Fibroblast of the aortic adventitia (primary cell): ENCODE measurements around the gene MAD1L1. TPM values are rescaled to one million over a fixed set of nuclear protein-coding genes. Genes with fewer than 3 reads are reported as not detected.

Source experiments
- DNase-seq: peaks from one replicate; pipeline ENCODE4 v3.0.0-alpha.2; 2010; ENCODE audit warnings: low read depth
- H3K4me3 ChIP-seq: 2 replicates; pipeline ENCODE4 v1.5.1; 2011; ENCODE audit warnings: low read depth, mild to moderate bottlenecking, control low read depth, low read length, moderate library complexity
- CTCF ChIP-seq: IDR thresholded peaks from 2 replicates; pipeline ENCODE4 v1.5.1; 2011; ENCODE audit warnings: mild to moderate bottlenecking, low read length, control low read depth, inconsistent platforms; ENCODE audit not compliant: insufficient read depth
- total RNA-seq: library from RNA; depleted of rRNA; stranded (reverse); fragments of >200 nt; gene quantifications from 2 replicates; pipeline ENCODE4 v1.2.3, GENCODE V29; 2012; ENCODE audit warnings: low replicate concordance

Gene MAD1L1
- total RNA-seq, 1 donor, result 22.9 TPM

GRCh38 chr7:1954366-1955004 is 278.3 kb downstream of the MAD1L1 start:
- TF ChIP-seq CTCF, result no peak
- no peak for DNase-seq
- H3K4me3 ChIP-seq, result no peak overlapping the region

DNA sequence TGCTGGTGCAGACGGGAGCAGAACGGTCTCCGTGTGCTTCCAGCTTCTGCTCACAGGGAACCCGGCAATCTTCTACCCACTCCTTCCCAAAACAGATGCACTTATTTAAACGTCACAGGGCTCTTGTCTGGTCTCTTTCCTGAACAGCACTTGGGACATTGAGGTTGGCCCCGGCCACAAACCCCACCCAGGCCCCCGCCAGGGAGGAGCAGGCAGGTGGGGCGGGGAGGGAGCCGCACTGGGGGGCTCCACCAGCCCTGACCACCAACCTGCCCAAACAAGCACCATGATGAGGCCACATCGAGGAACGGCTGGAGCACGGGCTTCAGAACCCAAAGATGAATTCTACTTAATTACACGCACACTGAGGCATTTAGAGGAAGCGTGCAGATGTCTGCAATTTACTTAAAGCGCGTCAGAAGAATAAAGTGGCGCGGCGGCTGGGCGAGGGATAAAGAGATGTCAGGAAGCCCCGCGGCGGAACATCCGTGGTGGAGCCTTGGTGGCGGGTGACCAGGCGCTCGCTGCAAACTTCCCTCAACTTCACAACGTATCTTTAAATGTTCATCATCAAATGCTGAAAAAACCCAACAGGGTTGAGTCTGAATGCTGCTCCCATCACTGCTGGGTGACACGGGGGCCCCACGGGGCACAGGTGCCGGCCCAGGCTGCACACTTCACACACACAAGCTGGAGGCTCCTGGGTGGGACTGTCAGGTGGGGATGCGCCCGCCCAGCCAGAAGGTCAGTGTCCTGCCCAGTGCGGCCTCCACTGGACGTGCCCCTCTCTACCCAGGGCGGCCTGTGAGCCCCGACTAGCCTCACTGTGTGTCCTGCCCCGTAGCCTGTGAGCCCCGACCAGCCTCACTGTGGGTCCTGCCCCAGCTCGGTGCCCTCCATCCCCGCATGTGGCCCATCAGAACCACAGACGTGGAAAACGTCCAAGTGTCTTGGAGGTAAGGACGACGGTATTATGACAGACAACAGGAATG is 279.2 kb downstream of the MAD1L1 start:
- no peak for TF ChIP-seq CTCF
- H3K4me3 ChIP-seq, result no peak overlapping the region
- no peak for DNase-seq

GRCh38 chr7:1952781-1953180 is 280.0 kb downstream of the MAD1L1 start:
- no peak for DNase-seq
- H3K4me3 ChIP-seq, result no peak overlapping the region
- no peak for TF ChIP-seq CTCF

DNA sequence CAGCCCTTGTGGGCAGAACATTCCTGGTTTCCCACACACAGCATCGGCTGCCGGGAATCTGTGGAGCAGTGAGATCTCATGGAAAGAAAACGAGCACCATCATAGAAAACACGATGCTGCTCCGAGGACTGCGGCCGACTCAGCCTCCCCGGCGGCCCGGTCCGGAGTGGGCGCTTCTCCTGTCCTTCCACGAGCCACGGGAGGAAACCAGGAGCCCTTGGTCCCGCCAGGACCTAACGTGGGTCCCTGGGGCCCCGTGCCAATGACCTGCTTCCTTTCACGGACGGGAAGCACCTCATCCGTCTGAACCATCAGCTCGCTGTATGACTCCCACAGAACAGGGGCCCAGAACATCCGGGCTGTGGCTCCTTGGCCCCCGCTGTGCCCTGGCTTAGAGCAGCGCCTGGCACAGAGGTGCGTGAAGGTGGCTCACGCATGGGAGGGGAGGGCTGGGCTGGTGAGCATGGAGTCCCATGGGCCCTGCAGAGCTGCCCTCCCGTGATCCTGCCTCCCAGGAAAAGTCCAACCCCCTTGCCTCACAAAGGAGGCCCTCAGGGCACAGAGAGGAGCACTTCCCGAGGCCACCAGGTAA is 280.5 kb downstream of the MAD1L1 start:
- TF ChIP-seq CTCF, result no peak
- DNase-seq, result no peak
- H3K4me3 ChIP-seq, result no peak overlapping the region

DNA sequence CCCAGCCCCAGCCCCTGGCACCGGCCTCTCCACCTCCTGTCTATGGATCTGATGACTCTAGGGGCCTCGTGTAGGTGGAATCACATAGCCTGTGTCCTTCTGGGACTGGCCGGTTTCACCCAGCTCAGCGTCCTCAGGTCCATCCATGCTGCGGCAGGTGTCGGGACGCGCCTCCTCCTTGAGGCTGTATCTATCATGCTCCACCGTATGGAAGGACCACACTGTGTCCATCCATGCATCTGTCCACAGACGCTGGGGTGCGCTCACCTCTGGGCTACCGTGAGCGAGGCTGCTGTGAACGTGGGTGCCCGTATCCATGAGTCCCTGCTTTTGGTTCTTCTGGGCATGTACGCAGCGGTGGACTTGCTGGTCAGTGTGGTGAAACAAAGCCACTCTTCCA is 281.1 kb downstream of the MAD1L1 start:
- TF ChIP-seq CTCF, result no peak
- DNase-seq, result no peak

GRCh38 chr7:1951159-1951536 is 281.6 kb downstream of the MAD1L1 start:
- no peak overlapping the region for H3K4me3 ChIP-seq
- no peak for TF ChIP-seq CTCF
- no peak for DNase-seq

More for the DNA sequence above, 281.1 kb downstream of the MAD1L1 start:
- H3K4me3 ChIP-seq, result no peak overlapping the region
